NB4 (cell line): ENCODE measurements around the gene STKLD1.

Experiments used
- CTCF ChIP-seq: IDR thresholded peaks from one replicate; pipeline ENCODE4 v1.5.1; 2012; ENCODE audit warnings: low read depth, low read length
- MAX ChIP-seq: IDR thresholded peaks from 2 replicates; pipeline ENCODE4 v1.6.1; 2011; ENCODE audit warnings: low read depth, low read length
- MYC ChIP-seq: IDR thresholded peaks from 2 replicates; pipeline ENCODE4 v1.6.1; 2011; ENCODE audit warnings: low read depth, low read length
- POLR2A ChIP-seq: IDR thresholded peaks from 2 replicates; pipeline ENCODE4 v1.6.1; 2011; ENCODE audit warnings: mild to moderate bottlenecking; ENCODE audit not compliant: insufficient read length; ENCODE audit errors: extremely low read depth

- TF ChIP-seq CTCF: no peak
- no peak for TF ChIP-seq POLR2A
- no peak for TF ChIP-seq MAX
- TF ChIP-seq MYC: no peak
Measured at GRCh38 chr9:133380734-133381133, 4.6 kb downstream of the STKLD1 start.
